ENCODE results near the gene ZSCAN4.

ZSCAN4 gene

GRCh38 chr19:57671124-57671895, 2.6 kb downstream of the ZSCAN4 start:
- no peak for TF ChIP-seq MYC (IDR thresholded peaks at IDR 0.05; ENCODE audit: low read depth, low read length)
- TF ChIP-seq CTCF (IDR thresholded peaks at IDR 0.05; ENCODE audit: low read depth, low read length) = no peak
- TF ChIP-seq, protein P1, sequence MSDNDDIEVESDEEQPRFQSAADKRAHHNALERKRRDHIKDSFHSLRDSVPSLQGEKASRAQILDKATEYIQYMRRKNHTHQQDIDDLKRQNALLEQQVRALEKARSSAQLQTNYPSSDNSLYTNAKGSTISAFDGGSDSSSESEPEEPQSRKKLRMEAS (IDR thresholded peaks at IDR 0.05; ENCODE audit: low read depth, low read length) = no peak
- TF ChIP-seq POLR2A (IDR thresholded peaks at IDR 0.05; ENCODE audit: extremely low read depth, insufficient read length) = no peak
- no peak for DNase-seq (ENCODE audit: low read depth)
- H3K4me3 ChIP-seq (ENCODE audit: low read depth, low read length) = no peak overlapping the region

- no peak overlapping the region for H3K4me3 ChIP-seq (ENCODE audit: low read depth, low read length)
- no peak for DNase-seq (ENCODE audit: low read depth)
- no peak for TF ChIP-seq CTCF (IDR thresholded peaks at IDR 0.05; ENCODE audit: low read depth, low read length)
- TF ChIP-seq MYC (IDR thresholded peaks at IDR 0.05; ENCODE audit: low read depth, low read length) = no peak
Observed at GRCh38 chr19:57672466-57672865, 3.7 kb downstream of the ZSCAN4 start.

DNA sequence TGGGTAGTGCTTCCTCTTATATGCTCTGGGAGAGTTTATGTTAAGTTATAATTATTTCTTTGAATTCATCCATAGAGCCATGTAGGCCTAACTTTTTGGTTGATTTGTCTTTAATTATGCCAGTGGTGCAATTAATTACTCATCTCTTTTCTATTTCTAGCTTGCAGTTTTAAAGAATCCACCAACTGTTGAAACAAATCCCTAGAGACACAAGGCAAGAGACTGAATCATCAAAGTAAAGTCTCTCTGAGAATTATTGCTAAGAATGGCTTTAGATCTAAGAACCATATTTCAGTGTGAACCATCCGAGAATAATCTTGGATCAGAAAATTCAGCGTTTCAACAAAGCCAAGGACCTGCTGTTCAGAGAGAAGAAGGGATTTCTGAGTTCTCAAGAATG, 7.1 kb downstream of the ZSCAN4 start:
- no peak overlapping the region for H3K4me3 ChIP-seq (ENCODE audit: low read depth, low read length)
- DNase-seq (ENCODE audit: low read depth) = peak; percentile 51
- TF ChIP-seq, protein P1 (IDR thresholded peaks at IDR 0.05; ENCODE audit: low read depth, low read length) = no peak

DNA sequence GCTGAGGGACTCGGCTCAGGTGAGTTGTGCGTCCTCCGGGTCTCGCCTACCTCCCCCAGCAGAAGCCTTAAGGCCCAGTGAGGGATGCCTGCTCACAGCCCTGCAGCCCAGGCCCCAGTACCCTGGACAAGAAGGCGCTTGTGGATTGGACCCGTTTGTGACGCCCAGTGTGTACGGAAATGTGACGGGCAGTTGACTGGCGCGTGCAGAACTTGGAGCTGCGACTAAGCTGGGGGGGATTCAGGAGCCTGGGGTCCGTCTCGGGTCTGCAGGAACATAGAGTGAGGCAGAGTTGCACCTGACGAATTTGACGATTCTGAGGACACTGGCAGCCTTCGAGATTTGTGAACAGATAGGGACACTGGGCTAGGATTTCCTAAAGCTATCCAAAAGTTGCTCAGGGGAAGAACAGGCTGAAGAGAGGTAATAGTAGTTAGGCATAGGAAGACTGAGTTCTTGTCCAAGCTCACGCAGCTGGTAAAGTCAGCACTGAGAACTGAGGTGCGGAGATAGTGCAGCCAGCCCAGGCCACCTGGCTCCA, 13.6 kb downstream of the ZSCAN4 start:
- no peak for DNase-seq (ENCODE audit: low read depth)
- peak overlapping the region; percentile 87 for H3K4me3 ChIP-seq (ENCODE audit: low read depth, low read length)
- TF ChIP-seq POLR2A (IDR thresholded peaks at IDR 0.05; ENCODE audit: extremely low read depth, insufficient read length) (no peak), CTCF (IDR thresholded peaks at IDR 0.05; ENCODE audit: low read depth, low read length) (no peak), MYC (IDR thresholded peaks at IDR 0.05; ENCODE audit: low read depth, low read length) (no peak)
- TF ChIP-seq, protein P1 (IDR thresholded peaks at IDR 0.05; ENCODE audit: low read depth, low read length) = no peak

DNA sequence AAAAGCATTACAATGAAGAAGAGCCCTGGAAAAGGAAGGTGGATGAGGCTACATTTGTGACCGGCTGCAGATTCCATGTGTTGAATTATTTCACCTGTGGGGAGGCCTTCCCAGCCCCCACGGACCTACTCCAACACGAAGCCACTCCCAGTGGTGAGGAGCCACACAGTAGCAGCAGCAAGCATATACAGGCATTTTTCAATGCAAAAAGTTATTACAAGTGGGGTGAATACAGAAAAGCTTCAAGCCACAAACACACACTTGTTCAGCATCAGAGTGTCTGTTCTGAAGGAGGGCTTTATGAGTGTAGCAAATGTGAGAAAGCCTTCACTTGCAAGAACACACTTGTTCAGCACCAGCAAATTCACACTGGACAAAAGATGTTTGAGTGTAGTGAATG, 18.0 kb downstream of the ZSCAN4 start:
- H3K4me3 ChIP-seq (ENCODE audit: low read depth, low read length) = no peak overlapping the region
- no peak for TF ChIP-seq CTCF (IDR thresholded peaks at IDR 0.05; ENCODE audit: low read depth, low read length)
- DNase-seq (ENCODE audit: low read depth) = no peak

DNA sequence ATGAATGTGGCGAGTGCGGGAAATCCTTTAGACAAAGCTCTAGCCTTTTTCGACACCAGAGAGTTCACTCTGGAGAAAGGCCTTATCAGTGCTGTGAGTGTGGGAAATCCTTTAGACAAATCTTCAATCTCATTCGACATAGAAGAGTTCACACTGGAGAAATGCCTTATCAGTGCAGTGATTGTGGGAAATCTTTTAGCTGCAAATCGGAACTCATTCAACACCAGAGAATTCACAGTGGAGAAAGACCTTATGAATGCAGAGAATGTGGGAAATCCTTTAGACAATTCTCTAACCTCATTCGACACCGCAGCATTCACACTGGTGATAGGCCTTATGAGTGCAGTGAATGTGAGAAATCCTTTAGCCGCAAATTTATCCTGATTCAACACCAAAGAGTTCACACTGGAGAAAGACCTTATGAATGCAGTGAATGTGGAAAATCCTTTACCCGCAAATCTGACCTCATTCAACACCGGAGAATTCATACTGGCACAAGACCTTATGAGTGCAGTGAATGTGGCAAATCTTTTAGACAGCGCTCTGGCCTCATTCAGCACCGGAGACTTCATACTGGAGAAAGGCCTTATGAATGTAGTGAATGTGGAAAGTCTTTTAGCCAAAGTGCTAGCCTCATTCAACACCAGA, 18.8 kb downstream of the ZSCAN4 start:
- DNase-seq (ENCODE audit: low read depth) = no peak
- TF ChIP-seq POLR2A (IDR thresholded peaks at IDR 0.05; ENCODE audit: extremely low read depth, insufficient read length) = no peak
- TF ChIP-seq CTCF (IDR thresholded peaks at IDR 0.05; ENCODE audit: low read depth, low read length) = no peak
- TF ChIP-seq, protein P1 (IDR thresholded peaks at IDR 0.05; ENCODE audit: low read depth, low read length) = no peak
- no peak for TF ChIP-seq MYC (IDR thresholded peaks at IDR 0.05; ENCODE audit: low read depth, low read length)
- H3K4me3 ChIP-seq (ENCODE audit: low read depth, low read length) = no peak overlapping the region
